ENCODE results near the gene NCF2.

NCF2 gene

GRCh38 chr1:183553331-183553730 lies 36.9 kb downstream of the NCF2 start:
- TF ChIP-seq CTCF (IDR thresholded peaks at IDR 0.05; ENCODE audit: low read depth, low read length, missing control alignments): no peak
- no peak for DNase-seq (ENCODE audit: extremely low read depth, low read depth)
- no peak overlapping the region for H3K4me3 ChIP-seq (replicated peaks; ENCODE audit: low read depth, low read length)

- no peak for DNase-seq (ENCODE audit: extremely low read depth, low read depth)
- no peak for TF ChIP-seq CTCF (IDR thresholded peaks at IDR 0.05; ENCODE audit: low read depth, low read length, missing control alignments)
- no peak overlapping the region for H3K4me3 ChIP-seq (replicated peaks; ENCODE audit: low read depth, low read length)
Observed at GRCh38 chr1:183552891-183553290, 37.4 kb downstream of the NCF2 start.

- H3K4me3 ChIP-seq (replicated peaks; ENCODE audit: low read depth, low read length): no peak overlapping the region
- TF ChIP-seq CTCF (IDR thresholded peaks at IDR 0.05; ENCODE audit: low read depth, low read length, missing control alignments): no peak
- no peak for DNase-seq (ENCODE audit: extremely low read depth, low read depth)
Observed at GRCh38 chr1:183552441-183552840, 37.8 kb downstream of the NCF2 start.

- no peak for TF ChIP-seq CTCF (IDR thresholded peaks at IDR 0.05; ENCODE audit: low read depth, low read length, missing control alignments)
- no peak overlapping the region for H3K4me3 ChIP-seq (replicated peaks; ENCODE audit: low read depth, low read length)
- no peak for DNase-seq (ENCODE audit: extremely low read depth, low read depth)
Observed at GRCh38 chr1:183551924-183552323, 38.3 kb downstream of the NCF2 start.

GRCh38 chr1:183550915-183551314 lies 39.3 kb downstream of the NCF2 start:
- TF ChIP-seq CTCF (IDR thresholded peaks at IDR 0.05; ENCODE audit: low read depth, low read length, missing control alignments): no peak

GRCh38 chr1:183548116-183548515 lies 42.1 kb downstream of the NCF2 start:
- no peak for TF ChIP-seq CTCF (IDR thresholded peaks at IDR 0.05; ENCODE audit: low read depth, low read length, missing control alignments)
- no peak overlapping the region for H3K4me3 ChIP-seq (replicated peaks; ENCODE audit: low read depth, low read length)
- no peak for DNase-seq (ENCODE audit: extremely low read depth, low read depth)

More at GRCh38 chr1:183550915-183551314, 39.3 kb downstream of the NCF2 start:
- no peak for DNase-seq (ENCODE audit: extremely low read depth, low read depth)
- H3K4me3 ChIP-seq (replicated peaks; ENCODE audit: low read depth, low read length): no peak overlapping the region

- H3K4me3 ChIP-seq (replicated peaks; ENCODE audit: low read depth, low read length): no peak overlapping the region
- DNase-seq (ENCODE audit: extremely low read depth, low read depth): no peak
- no peak for TF ChIP-seq CTCF (IDR thresholded peaks at IDR 0.05; ENCODE audit: low read depth, low read length, missing control alignments)
Observed at GRCh38 chr1:183546427-183546826, 43.8 kb downstream of the NCF2 start.
